GM13977 (cell line): ENCODE results near the gene TMTC1.

Experiments
- DNase-seq: peaks from one replicate; pipeline ENCODE4 v3.0.0; 2012; ENCODE audit warnings: low spot score
- in situ Hi-C: fragments of 300-500 bp; cut with MboI; formaldehyde crosslinking; loops from one replicate; pipeline ENCODE4 v1.12.0; 2022; ENCODE audit warnings: low sequenced_read_pairs, low pct_unique_long_range_greater_than_20kb, mixed read lengths, inconsistent platforms; ENCODE audit not compliant: unreplicated experiment
- TF ChIP-seq, protein P1 (sequence below): IDR thresholded peaks from 2 replicates; pipeline ENCODE4 v1.5.1; 2012; ENCODE audit warnings: mild to moderate bottlenecking, control low read depth; ENCODE audit not compliant: insufficient read depth; ENCODE audit errors: extremely low read depth, missing control alignments

The TMTC1 gene

DNA sequence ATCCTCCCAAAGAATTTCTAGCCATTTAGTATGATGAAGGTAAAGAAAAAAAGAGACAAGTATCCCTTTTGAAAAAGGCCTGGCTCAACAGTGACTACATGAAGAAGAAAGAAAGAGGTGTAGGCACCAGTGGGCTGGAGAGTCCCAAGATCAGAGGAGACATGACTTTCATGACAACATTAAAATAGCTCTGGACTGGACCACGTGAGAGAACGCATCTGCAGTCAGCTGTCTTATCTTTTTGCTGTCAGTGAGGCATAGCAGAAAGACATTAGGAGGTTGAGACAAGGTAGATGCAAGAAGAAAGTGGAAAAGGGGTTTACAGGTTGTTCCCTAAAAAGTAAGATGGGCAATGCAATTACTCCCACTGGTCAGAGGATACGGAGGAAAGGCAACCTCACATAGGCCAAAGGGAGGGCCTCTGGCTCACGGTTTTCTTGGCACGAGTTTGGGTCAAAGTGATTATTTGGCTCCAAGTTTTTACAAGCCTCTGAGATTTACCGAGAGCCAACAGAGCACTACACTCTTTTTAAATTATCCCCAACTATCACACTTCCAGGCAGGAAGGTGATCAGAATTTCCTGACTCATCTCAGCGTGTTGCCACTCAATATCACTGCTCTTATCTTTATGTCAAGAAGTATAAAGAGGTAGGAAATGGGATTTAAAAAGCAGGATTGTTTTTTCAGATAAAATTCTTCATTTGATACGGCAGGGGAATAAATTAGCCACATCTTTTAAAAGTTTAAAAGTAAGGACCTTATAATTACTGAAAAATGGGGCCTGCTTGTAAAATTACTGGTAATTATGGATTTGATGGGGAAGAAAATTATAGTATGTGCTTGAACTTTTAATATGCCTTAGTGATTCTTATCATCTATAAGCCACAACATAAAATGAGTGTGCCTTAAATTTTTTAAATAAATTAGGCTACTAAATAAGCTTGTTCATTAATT is 29.2 kb downstream of the TMTC1 start:
- TF ChIP-seq, protein P1, sequence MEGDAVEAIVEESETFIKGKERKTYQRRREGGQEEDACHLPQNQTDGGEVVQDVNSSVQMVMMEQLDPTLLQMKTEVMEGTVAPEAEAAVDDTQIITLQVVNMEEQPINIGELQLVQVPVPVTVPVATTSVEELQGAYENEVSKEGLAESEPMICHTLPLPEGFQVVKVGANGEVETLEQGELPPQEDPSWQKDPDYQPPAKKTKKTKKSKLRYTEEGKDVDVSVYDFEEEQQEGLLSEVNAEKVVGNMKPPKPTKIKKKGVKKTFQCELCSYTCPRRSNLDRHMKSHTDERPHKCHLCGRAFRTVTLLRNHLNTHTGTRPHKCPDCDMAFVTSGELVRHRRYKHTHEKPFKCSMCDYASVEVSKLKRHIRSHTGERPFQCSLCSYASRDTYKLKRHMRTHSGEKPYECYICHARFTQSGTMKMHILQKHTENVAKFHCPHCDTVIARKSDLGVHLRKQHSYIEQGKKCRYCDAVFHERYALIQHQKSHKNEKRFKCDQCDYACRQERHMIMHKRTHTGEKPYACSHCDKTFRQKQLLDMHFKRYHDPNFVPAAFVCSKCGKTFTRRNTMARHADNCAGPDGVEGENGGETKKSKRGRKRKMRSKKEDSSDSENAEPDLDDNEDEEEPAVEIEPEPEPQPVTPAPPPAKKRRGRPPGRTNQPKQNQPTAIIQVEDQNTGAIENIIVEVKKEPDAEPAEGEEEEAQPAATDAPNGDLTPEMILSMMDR: no peak
- in situ Hi-C loops: no loop called here

GRCh38 chr12:29752121-29752520 is 31.6 kb downstream of the TMTC1 start:
- in situ Hi-C loops: no loop called here
- TF ChIP-seq, protein P1: no peak
- no peak for DNase-seq

More for the DNA sequence above, 29.2 kb downstream of the TMTC1 start:
- no peak for DNase-seq

DNA sequence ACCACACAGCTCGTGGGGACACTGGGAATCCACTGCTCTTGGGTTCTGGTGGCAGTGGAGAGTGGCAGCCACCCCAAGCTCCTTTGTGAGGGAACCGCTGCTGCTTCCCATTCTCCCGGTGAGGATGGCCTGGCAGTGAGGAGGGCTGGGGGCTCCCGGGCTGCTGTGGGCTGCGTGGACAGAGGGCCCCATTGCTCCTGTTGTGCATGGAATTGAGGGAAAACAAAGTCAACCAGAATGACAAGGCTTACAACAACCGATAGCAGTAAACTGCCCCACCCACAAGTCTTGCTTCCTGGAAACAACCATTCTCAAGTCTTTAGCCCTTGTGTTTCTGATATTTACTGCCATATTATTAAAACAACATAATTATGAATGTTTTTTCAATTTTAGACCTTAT is 32.1 kb downstream of the TMTC1 start:
- DNase-seq: no peak
- TF ChIP-seq, protein P1: no peak
- in situ Hi-C loops: no loop called here

DNA sequence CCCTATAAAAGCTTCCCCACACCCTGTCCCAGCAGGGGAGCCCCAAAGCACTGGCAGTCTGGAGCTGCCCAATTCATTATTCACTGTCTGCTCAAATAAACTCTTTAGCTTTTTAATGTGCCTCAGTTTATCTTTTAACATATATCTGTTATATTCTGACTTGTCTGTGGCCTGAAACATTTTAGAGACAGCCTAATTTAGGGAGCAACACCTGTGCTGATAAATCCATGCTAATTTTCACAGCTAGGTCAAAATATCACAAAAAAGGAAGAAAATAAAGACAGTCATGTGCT is 32.9 kb downstream of the TMTC1 start:
- no peak for DNase-seq
- in situ Hi-C loops: no loop called here
- TF ChIP-seq, protein P1: no peak

GRCh38 chr12:29750131-29750927 is 33.4 kb downstream of the TMTC1 start:
- in situ Hi-C loops: no loop called here
- TF ChIP-seq, protein P1: no peak
- peak; percentile 17 for DNase-seq

DNA sequence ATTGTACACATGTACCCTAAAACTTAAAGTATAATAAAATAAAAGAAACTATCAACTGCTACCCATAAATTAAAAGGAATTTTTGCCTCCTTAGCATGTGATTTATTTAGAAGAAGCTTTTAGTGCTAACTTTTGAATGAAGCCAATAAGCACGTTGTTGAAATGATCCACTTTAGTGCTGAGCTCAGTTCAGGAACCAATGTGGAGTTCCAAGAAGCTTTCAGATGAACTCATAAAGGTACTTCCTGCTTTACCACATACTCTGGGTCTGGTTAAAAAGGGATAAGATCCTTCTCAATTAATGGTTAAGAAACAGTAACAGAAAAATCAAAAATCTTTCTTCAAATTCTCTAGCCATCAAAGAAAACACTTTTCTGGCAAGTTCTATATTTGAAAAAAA is 39.4 kb downstream of the TMTC1 start:
- in situ Hi-C loops: no loop called here
- TF ChIP-seq, protein P1: no peak
- no peak for DNase-seq
